H1 (cell line): ENCODE measurements around the gene TBCD. TPM values are rescaled to one million over a fixed set of nuclear protein-coding genes. Genes with fewer than 3 reads are reported as not detected.

Experiments
- CTCF ChIA-PET: fragments of 300-600 bp; sonication (Branson Sonifier 250); formaldehyde crosslinking; loops from one replicate; lab custom pipeline; 2021; ENCODE audit not compliant: partially characterized antibody; lab: Charles Lee
- POLR2A ChIA-PET: fragments of 300-600 bp; sonication (Branson Sonifier 250); formaldehyde crosslinking; loops from one replicate; lab custom pipeline; 2021; ENCODE audit warnings: inconsistent platforms; ENCODE audit not compliant: partially characterized antibody; lab: Charles Lee
- DNase-seq, 2 experiments: peaks; one replicate each; pipeline versions ENCODE4 v3.0.0 to v3.0.0-alpha.2; 2010 to 2022; ENCODE audit warnings: low spot score in 2 of 2, low read depth in 1 of 2, mixed read lengths in 1 of 2
- FAIRE-seq: peaks from 2 replicates; lab custom pipeline; 2011; peaks lifted over from hg19 to GRCh38; lab: Jason Lieb, UNC
- H2AFZ ChIP-seq: 2 replicates; pipeline ENCODE4 v1.8.1; 2012; ENCODE audit warnings: low read length, inconsistent platforms
- H2AK5ac ChIP-seq: 2 replicates; pipeline ENCODE4 v1.6.1; 2013; ENCODE audit warnings: low read depth, low read length
- H2BK120ac ChIP-seq: replicated peaks from 2 replicates; pipeline ENCODE3; 2013; ENCODE audit warnings: low read depth, low read length, inconsistent platforms
- H2BK12ac ChIP-seq: 2 replicates; pipeline ENCODE4 v1.6.1; 2013; ENCODE audit warnings: low read depth, low read length
- H2BK15ac ChIP-seq: 2 replicates; pipeline ENCODE4 v1.6.1; 2013; ENCODE audit warnings: low read length
- H2BK20ac ChIP-seq: 2 replicates; pipeline ENCODE4 v1.6.1; 2013; ENCODE audit warnings: low read length
- H2BK5ac ChIP-seq: 2 replicates; pipeline ENCODE4 v1.6.1; 2013; ENCODE audit warnings: low read depth, low read length
- H3K14ac ChIP-seq: 2 replicates; pipeline ENCODE4 v1.6.1; 2013; ENCODE audit warnings: inconsistent platforms; ENCODE audit not compliant: insufficient read length
- H3K18ac ChIP-seq: 2 replicates; pipeline ENCODE4 v1.6.1; 2013; ENCODE audit warnings: low read length; ENCODE audit errors: extremely low read depth
- H3K23ac ChIP-seq: 2 replicates; pipeline ENCODE4 v1.6.1; 2013; ENCODE audit warnings: inconsistent platforms; ENCODE audit not compliant: insufficient read length
- H3K23me2 ChIP-seq: 2 replicates; pipeline ENCODE4 v1.6.1; 2013; ENCODE audit warnings: low read depth, low read length
- H3K27ac ChIP-seq: 2 replicates; pipeline ENCODE4 v1.6.1; 2011; ENCODE audit warnings: low read depth, low read length, inconsistent platforms
- H3K27me3 ChIP-seq, 4 experiments: replicated peaks in 1 of 4; 1 replicate in 1 of 4; 2 replicates in 3 of 4; pipeline versions ENCODE4 v1.6.1 to v1.8.1; 2011 to 2013; ENCODE audit warnings: low read length in 3 of 4, mild to moderate bottlenecking in 3 of 4, inconsistent platforms in 2 of 4, mixed read lengths in 2 of 4, moderate library complexity in 1 of 4; ENCODE audit not compliant: control insufficient read depth in 3 of 4, insufficient read depth in 3 of 4; ENCODE audit errors: extremely low read depth in 1 of 4
- H3K36me3 ChIP-seq, 4 experiments: 2 replicates each; pipeline versions ENCODE4 v1.6.1 to v1.8.1; 2011 to 2013; ENCODE audit warnings: mild to moderate bottlenecking in 4 of 4, low read length in 3 of 4, moderate library complexity in 2 of 4, control low read depth in 1 of 4, inconsistent platforms in 1 of 4; ENCODE audit not compliant: insufficient read depth in 4 of 4, control insufficient read depth in 2 of 4
- H3K4ac ChIP-seq: replicated peaks from 2 replicates; pipeline ENCODE3; 2013; ENCODE audit warnings: low read length, low read depth, mixed read lengths, inconsistent platforms; ENCODE audit not compliant: insufficient read length
- H3K4me1 ChIP-seq, 4 experiments: replicated peaks in 1 of 4; 1 replicate in 1 of 4; 2 replicates in 3 of 4; pipeline versions ENCODE4 v1.6.1 to v1.8.1; 2011 to 2013; ENCODE audit warnings: low read length in 3 of 4, inconsistent platforms in 2 of 4, mixed read lengths in 1 of 4; ENCODE audit not compliant: insufficient read depth in 4 of 4, control insufficient read depth in 3 of 4
- H3K4me2 ChIP-seq, 2 experiments: 2 replicates each; pipeline versions ENCODE4 v1.6.1 to v1.8.1; 2011 to 2013; ENCODE audit warnings: low read depth in 2 of 2, low read length in 2 of 2, control low read depth in 1 of 2, inconsistent platforms in 1 of 2, mild to moderate bottlenecking in 1 of 2; ENCODE audit not compliant: insufficient read depth in 1 of 2
- H3K4me3 ChIP-seq, 4 experiments: fragments of 200-600, 300-600 bp in 1 of 4; sonication (generic), shearing (Covaris generic), sonication (Bioruptor Twin) in 1 of 4; 2 replicates each; pipeline versions ENCODE4 v1.5.1 to v1.8.1; 2011 to 2016; ENCODE audit warnings: low read length in 4 of 4, low read depth in 3 of 4, control low read depth in 2 of 4, inconsistent platforms in 2 of 4, mild to moderate bottlenecking in 2 of 4, mixed read lengths in 1 of 4, moderate library complexity in 1 of 4; ENCODE audit not compliant: insufficient read depth in 2 of 4; ENCODE audit errors: extremely low read depth in 1 of 4
- H3K56ac ChIP-seq: replicated peaks from 2 replicates; pipeline ENCODE3; 2013; ENCODE audit warnings: low read depth, mild to moderate bottlenecking, mixed read lengths, low read length, inconsistent platforms; ENCODE audit not compliant: insufficient read length
- H3K79me1 ChIP-seq: 2 replicates; pipeline ENCODE4 v1.6.1; 2013; ENCODE audit warnings: low read depth, low read length, control low read depth
- H3K79me2 ChIP-seq, 2 experiments: 2 replicates each; pipeline versions ENCODE4 v1.6.1 to v1.8.1; 2012 to 2013; ENCODE audit warnings: low read length in 2 of 2, mild to moderate bottlenecking in 2 of 2, inconsistent platforms in 1 of 2; ENCODE audit not compliant: insufficient read depth in 2 of 2, control insufficient read depth in 1 of 2
- H3K9ac ChIP-seq, 4 experiments: replicated peaks in 1 of 4; 1 replicate in 1 of 4; 2 replicates in 3 of 4; pipeline versions ENCODE4 v1.6.1 to v1.8.1; 2011 to 2013; ENCODE audit warnings: low read depth in 3 of 4, low read length in 3 of 4, control low read depth in 2 of 4, mild to moderate bottlenecking in 2 of 4, moderate library complexity in 2 of 4, inconsistent platforms in 1 of 4; ENCODE audit errors: extremely low read depth in 1 of 4
- H3K9me3 ChIP-seq, 2 experiments: 2 replicates each; pipeline versions ENCODE4 v1.6.1 to v1.8.1; 2012 to 2013; ENCODE audit warnings: mild to moderate bottlenecking in 2 of 2, moderate library complexity in 2 of 2, control low read depth in 1 of 2, inconsistent platforms in 1 of 2, low read depth in 1 of 2, low read length in 1 of 2, mixed read lengths in 1 of 2; ENCODE audit not compliant: insufficient read depth in 2 of 2
- H4K20me1 ChIP-seq, 2 experiments: replicated peaks in 1 of 2; 2 replicates each; pipeline versions ENCODE3 to v1.8.1; 2011 to 2013; ENCODE audit warnings: inconsistent platforms in 2 of 2, low read length in 2 of 2, mild to moderate bottlenecking in 1 of 2; ENCODE audit not compliant: insufficient read depth in 2 of 2, control insufficient read depth in 1 of 2
- H4K5ac ChIP-seq: 2 replicates; pipeline ENCODE4 v1.6.1; 2013; ENCODE audit warnings: low read length, low read depth, mixed read lengths, inconsistent platforms; ENCODE audit not compliant: insufficient read length
- H4K8ac ChIP-seq: 2 replicates; pipeline ENCODE4 v1.8.0; 2013; ENCODE audit warnings: mild to moderate bottlenecking, moderate library complexity, low read length, inconsistent platforms; ENCODE audit not compliant: insufficient read depth; ENCODE audit errors: extremely low read depth
- H4K91ac ChIP-seq: replicated peaks from 2 replicates; pipeline ENCODE3; 2013; ENCODE audit warnings: low read length, mixed read lengths, inconsistent platforms; ENCODE audit not compliant: insufficient read length
- RXRA ChIP-seq: IDR thresholded peaks from 2 replicates; pipeline ENCODE4 v1.6.1; 2011; ENCODE audit warnings: low read depth, mild to moderate bottlenecking, low read length, moderate library complexity; ENCODE audit not compliant: insufficient read depth
- whole genome bisulfite sequencing, 2 experiments: shearing (Covaris generic) in 1 of 2; methylation state at CpG; one replicate each; pipeline versions ENCODE4 v1.1.6 to v1.1.7; 2013 to 2015; ENCODE audit warnings: low lambda C conversion rate in 2 of 2, mixed read lengths in 2 of 2, inconsistent platforms in 1 of 2, low coverage in 1 of 2, missing lambda C conversion rate in 1 of 2; ENCODE audit not compliant: insufficient replicate concordance in 2 of 2, insufficient coverage in 1 of 2, insufficient read length in 1 of 2; ENCODE audit errors: extremely low coverage in 1 of 2, missing lambda C conversion rate in 1 of 2; 5-methylcytosine and 5-hydroxymethylcytosine counted together
- polyA plus RNA-seq, 7 experiments: library from polyadenylated mRNA; depleted of rRNA in 3 of 7; stranded (reverse) in 5 of 7; unstranded in 2 of 7; fragments of >200 nt in 5 of 7; fragments of 200-250 nt in 2 of 7; gene quantifications; 1 replicate in 5 of 7; 2 replicates in 1 of 7; 4 replicates in 1 of 7; pipeline versions ENCODE4 v1.2.1 to v1.2.3, GENCODE V29; 2011 to 2013; ENCODE audit warnings: missing spikeins in 2 of 7, mixed read lengths in 2 of 7
- total RNA-seq: library from RNA; stranded (reverse); fragmentation: NEBNext Ultra II Directional; extraction: Animal tissue kit (Norgen Biotek cat#: 25700); gene quantifications from 2 replicates; pipeline ENCODE4 v1.2.1, GENCODE V29; 2021

The TBCD gene
- total and polyA plus RNA-seq, 2 of the 8 experiments (the other 6 are each of a cell fraction or from before 2014, with no cell fraction given), result 118 to 162 TPM

- no peak overlapping the region for H3K23ac ChIP-seq
- no peak overlapping the region for H3K9ac ChIP-seq
- H3K79me2 ChIP-seq, result no peaks in the 10 kb centered on the region
- no peak overlapping the region for H3K4me3 ChIP-seq
- peaks cover 0 to 6% (median 3%) of the 10 kb centered on the region in 4 experiments; a peak in 3 of 7 replicates for H3K27me3 ChIP-seq
- H3K79me1 ChIP-seq, result peaks cover 2% of the 10 kb centered on the region
- H2BK15ac ChIP-seq, result no peak overlapping the region
- H3K4me1 ChIP-seq, result peaks cover 0 to 6% (median 2%) of the 10 kb centered on the region in 4 experiments; a peak in 4 of 7 replicates
- FAIRE-seq (no peak), DNase-seq (no peak)
- CTCF ChIA-PET, result no interaction called here
- no peak overlapping the region for H2AFZ ChIP-seq
- peaks cover 0 to 17% (median 12%) of the 10 kb centered on the region in 4 experiments; a peak in 6 of 8 replicates for H3K36me3 ChIP-seq
- no peak overlapping the region for H4K91ac ChIP-seq
- WGBS, 2 experiments, result 81% methylated on average over 8 of the region's 8 CpGs; no CpG with 5 or more reads in 1 of the 2 experiments
- H3K56ac ChIP-seq, result no peak overlapping the region
- no peak overlapping the region for H4K8ac ChIP-seq
- H3K18ac ChIP-seq, result no peak overlapping the region
- H4K20me1 ChIP-seq, result no peaks in the 10 kb centered on the region
- no peak overlapping the region for H2BK5ac ChIP-seq
- H3K14ac ChIP-seq, result no peak overlapping the region
- H2BK12ac ChIP-seq, result no peak overlapping the region
- no peak overlapping the region for H2BK120ac ChIP-seq
- no peak overlapping the region for H4K5ac ChIP-seq
- H3K9me3 ChIP-seq, result peaks cover 17% of the 10 kb centered on the region in 2 experiments
- no peak overlapping the region for H2AK5ac ChIP-seq
- H3K23me2 ChIP-seq, result no peaks in the 10 kb centered on the region; the same call in 1 of the 2 replicates
- POLR2A ChIA-PET, result no interaction called here
- no peak overlapping the region for H3K4ac ChIP-seq
- TF ChIP-seq RXRA, result no peak
- H3K27ac ChIP-seq, result no peak overlapping the region
- H2BK20ac ChIP-seq, result no peak overlapping the region
- H3K4me2 ChIP-seq, result no peak overlapping the region
Measured at GRCh38 chr17:82745524-82745923, 6.3 kb upstream of the TBCD start.
